ENCODE results near the gene VIL1. TPM values are rescaled to one million over a fixed set of nuclear protein-coding genes. Genes with fewer than 3 reads are reported as not detected.

The VIL1 gene
- total and polyA plus RNA-seq, 2 of the 13 experiments (the other 11 are each of a cell fraction or from before 2014, with no cell fraction given): 287 to 301 TPM

DNA sequence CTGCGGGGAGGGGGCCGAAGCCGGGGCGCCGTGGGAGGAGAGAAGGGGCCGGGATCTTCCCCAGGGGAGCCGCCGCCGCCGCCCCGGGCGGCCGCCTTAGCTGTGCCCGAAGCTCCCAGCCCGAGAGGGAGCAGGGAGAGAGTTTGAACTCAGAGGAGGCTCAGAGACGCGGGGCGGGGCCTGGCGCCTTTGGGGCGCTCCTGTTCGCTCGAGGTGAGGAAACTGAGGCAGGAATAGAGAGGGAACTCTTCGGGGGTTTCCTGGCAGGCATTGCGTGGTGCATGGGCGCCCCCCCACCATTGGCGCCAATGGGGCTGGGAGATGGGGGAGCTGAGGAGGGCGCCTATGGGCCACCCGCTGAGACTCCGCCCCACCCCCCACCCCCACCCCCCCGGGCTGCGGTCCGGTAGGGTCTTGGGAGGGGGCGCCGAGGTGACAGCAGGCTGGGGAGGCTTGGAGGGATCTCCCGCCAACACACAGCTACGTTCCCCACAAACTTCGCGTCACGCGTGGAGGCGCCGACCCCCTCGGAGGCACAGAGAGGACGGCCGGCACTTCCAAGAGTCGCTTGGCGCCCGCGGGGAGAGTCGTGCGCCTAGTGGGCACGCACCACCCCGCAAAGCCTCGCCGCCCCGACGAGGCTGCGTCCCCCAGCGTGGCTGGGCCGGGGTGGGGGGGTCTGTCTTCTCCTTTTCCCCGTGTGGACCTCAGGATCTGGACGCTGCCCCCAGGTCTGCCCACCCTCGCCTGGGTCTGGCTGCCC, 18.6 kb upstream of the VIL1 start (continued):
- TF ChIP-seq, protein P1, sequence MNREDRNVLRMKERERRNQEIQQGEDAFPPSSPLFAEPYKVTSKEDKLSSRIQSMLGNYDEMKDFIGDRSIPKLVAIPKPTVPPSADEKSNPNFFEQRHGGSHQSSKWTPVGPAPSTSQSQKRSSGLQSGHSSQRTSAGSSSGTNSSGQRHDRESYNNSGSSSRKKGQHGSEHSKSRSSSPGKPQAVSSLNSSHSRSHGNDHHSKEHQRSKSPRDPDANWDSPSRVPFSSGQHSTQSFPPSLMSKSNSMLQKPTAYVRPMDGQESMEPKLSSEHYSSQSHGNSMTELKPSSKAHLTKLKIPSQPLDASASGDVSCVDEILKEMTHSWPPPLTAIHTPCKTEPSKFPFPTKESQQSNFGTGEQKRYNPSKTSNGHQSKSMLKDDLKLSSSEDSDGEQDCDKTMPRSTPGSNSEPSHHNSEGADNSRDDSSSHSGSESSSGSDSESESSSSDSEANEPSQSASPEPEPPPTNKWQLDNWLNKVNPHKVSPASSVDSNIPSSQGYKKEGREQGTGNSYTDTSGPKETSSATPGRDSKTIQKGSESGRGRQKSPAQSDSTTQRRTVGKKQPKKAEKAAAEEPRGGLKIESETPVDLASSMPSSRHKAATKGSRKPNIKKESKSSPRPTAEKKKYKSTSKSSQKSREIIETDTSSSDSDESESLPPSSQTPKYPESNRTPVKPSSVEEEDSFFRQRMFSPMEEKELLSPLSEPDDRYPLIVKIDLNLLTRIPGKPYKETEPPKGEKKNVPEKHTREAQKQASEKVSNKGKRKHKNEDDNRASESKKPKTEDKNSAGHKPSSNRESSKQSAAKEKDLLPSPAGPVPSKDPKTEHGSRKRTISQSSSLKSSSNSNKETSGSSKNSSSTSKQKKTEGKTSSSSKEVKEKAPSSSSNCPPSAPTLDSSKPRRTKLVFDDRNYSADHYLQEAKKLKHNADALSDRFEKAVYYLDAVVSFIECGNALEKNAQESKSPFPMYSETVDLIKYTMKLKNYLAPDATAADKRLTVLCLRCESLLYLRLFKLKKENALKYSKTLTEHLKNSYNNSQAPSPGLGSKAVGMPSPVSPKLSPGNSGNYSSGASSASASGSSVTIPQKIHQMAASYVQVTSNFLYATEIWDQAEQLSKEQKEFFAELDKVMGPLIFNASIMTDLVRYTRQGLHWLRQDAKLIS (CRISPR knock-in tag; IDR thresholded peaks at IDR 0.05): peak; percentile 86; the same call in 1 of the 2 replicates
- TF ChIP-seq, protein P2, sequence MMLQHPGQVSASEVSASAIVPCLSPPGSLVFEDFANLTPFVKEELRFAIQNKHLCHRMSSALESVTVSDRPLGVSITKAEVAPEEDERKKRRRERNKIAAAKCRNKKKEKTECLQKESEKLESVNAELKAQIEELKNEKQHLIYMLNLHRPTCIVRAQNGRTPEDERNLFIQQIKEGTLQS (CRISPR knock-in tag; IDR thresholded peaks at IDR 0.05): peak; percentile 42; the same call in 1 of the 2 replicates
- TF ChIP-seq ZNF646 (CRISPR knock-in tag; IDR thresholded peaks at IDR 0.05): no peak
- TF ChIP-seq, protein P3, sequence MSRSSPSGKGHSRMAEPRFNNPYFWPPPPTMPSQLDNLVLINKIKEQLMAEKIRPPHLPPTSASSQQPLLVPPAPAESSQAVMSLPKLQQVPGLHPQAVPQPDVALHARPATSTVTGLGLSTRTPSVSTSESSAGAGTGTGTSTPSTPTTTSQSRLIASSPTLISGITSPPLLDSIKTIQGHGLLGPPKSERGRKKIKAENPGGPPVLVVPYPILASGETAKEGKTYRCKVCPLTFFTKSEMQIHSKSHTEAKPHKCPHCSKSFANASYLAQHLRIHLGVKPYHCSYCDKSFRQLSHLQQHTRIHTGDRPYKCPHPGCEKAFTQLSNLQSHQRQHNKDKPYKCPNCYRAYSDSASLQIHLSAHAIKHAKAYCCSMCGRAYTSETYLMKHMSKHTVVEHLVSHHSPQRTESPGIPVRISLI (CRISPR knock-in tag; IDR thresholded peaks at IDR 0.05; ENCODE audit: borderline replicate concordance): no peak; the same call in 1 of the 2 replicates
- no peak; the same call in 1 of the 2 replicates for TF ChIP-seq CBFB (CRISPR knock-in tag; IDR thresholded peaks at IDR 0.05)
- no peak for TF ChIP-seq ISX (CRISPR knock-in tag; conservative IDR thresholded peaks at IDR 0.05)
- TF ChIP-seq ZFAT (CRISPR knock-in tag; conservative IDR thresholded peaks at IDR 0.05): no peak
- TF ChIP-seq, protein P4, sequence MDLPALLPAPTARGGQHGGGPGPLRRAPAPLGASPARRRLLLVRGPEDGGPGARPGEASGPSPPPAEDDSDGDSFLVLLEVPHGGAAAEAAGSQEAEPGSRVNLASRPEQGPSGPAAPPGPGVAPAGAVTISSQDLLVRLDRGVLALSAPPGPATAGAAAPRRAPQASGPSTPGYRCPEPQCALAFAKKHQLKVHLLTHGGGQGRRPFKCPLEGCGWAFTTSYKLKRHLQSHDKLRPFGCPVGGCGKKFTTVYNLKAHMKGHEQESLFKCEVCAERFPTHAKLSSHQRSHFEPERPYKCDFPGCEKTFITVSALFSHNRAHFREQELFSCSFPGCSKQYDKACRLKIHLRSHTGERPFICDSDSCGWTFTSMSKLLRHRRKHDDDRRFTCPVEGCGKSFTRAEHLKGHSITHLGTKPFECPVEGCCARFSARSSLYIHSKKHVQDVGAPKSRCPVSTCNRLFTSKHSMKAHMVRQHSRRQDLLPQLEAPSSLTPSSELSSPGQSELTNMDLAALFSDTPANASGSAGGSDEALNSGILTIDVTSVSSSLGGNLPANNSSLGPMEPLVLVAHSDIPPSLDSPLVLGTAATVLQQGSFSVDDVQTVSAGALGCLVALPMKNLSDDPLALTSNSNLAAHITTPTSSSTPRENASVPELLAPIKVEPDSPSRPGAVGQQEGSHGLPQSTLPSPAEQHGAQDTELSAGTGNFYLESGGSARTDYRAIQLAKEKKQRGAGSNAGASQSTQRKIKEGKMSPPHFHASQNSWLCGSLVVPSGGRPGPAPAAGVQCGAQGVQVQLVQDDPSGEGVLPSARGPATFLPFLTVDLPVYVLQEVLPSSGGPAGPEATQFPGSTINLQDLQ (CRISPR knock-in tag; IDR thresholded peaks at IDR 0.05): peak; percentile 78; the same call in 1 of the 2 replicates
- no peak for TF ChIP-seq ARNTL (CRISPR knock-in tag; IDR thresholded peaks at IDR 0.05)
- peak; percentile 7; the same call in 1 of the 2 replicates for TF ChIP-seq POGK (CRISPR knock-in tag; conservative IDR thresholded peaks at IDR 0.05)

Measured in HepG2 (cell line).